ENCODE data around the gene EVC2.
A peak's percentile ranks its signal among the peaks of the same experiment; 100 is the strongest.

Gene EVC2

GRCh38 chr4:5639556-5639955 lies 68.8 kb downstream of the EVC2 start:
- no peak for DNase-seq (ENCODE audit: low read depth)
- TF ChIP-seq CTCF (conservative IDR thresholded peaks at IDR 0.05; ENCODE audit: low read length) = no peak
- H3K4me3 ChIP-seq (ENCODE audit: low read length) = no peak overlapping the region

DNA sequence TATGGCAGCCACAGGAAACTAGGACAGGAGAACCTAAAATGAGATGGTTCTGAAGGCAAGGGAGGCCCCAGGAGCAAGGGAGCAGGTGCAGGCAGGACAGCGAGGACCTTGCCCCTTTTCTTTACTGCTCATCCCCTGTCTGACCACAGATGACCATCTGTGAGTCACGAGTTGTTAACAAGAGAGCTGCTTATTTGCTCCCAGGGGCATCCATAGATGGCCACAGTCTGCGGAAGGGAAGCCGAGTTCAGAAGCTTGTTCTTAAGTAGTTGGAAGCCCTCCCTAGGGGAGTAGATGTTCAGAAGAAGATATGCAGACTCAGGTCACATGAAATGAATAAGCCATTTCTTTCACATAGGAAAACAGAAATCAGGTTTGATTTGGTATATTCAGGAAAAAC lies 69.4 kb downstream of the EVC2 start:
- no peak for TF ChIP-seq CTCF (conservative IDR thresholded peaks at IDR 0.05; ENCODE audit: low read length)
- DNase-seq (ENCODE audit: low read depth) = peak; percentile 55
- no peak overlapping the region for H3K4me3 ChIP-seq (ENCODE audit: low read length)

GRCh38 chr4:5638316-5638715 lies 70.0 kb downstream of the EVC2 start:
- no peak for TF ChIP-seq CTCF (conservative IDR thresholded peaks at IDR 0.05; ENCODE audit: low read length)
- DNase-seq (ENCODE audit: low read depth) = peak; percentile 89
- no peak overlapping the region for H3K4me3 ChIP-seq (ENCODE audit: low read length)

DNA sequence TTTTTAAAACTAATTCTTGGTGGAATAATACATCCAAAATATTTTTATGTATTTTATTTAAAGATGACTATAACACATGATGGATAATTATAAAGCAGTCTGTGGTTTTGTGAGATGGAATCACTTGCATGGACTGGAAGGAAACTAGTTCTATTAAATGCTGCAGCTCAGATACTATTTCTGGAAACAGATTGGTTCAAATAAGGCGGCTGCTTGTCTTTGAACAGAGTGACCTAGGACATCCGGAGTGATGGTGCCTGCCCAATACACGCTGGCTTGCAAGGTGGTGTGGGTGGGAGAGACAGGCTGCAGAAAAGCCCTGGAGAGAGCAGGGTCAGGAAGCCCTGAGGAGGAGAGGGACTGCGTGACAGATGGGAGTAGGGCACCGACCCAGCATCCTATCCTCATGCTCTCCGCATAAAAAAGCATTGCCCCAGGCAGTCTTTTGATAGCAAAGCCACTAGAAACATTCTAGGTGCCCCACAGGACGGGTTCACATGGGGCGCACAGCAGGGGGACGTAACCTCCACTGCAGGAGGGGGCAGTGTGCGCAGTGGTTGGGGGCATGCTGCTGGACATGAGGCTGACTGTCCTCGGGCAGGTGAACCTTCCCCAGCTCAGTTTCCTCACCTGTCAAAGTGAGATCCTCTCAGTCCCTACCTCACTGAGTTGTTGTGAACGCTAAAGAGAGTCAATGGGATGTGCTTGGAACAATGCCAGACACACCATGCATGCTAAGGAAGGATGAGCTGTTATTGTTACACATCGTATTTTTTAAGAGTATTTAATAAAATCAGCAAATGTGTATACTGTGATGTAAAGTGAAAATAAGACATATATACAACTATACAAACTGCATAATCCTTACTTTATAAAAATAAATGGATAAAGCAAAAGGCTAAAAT lies 71.3 kb downstream of the EVC2 start:
- no peak for DNase-seq (ENCODE audit: low read depth)

GRCh38 chr4:5635826-5636195 lies 72.5 kb downstream of the EVC2 start:
- no peak for TF ChIP-seq CTCF (conservative IDR thresholded peaks at IDR 0.05; ENCODE audit: low read length)
- no peak overlapping the region for H3K4me3 ChIP-seq (ENCODE audit: low read length)
- DNase-seq (ENCODE audit: low read depth) = peak; percentile 51

More for the DNA sequence above, 71.3 kb downstream of the EVC2 start:
- no peak for TF ChIP-seq CTCF (conservative IDR thresholded peaks at IDR 0.05; ENCODE audit: low read length)
- no peak overlapping the region for H3K4me3 ChIP-seq (ENCODE audit: low read length)

GRCh38 chr4:5632571-5632970 lies 75.8 kb downstream of the EVC2 start:
- no peak for TF ChIP-seq CTCF (conservative IDR thresholded peaks at IDR 0.05; ENCODE audit: low read length)
- DNase-seq (ENCODE audit: low read depth) = no peak
- no peak overlapping the region for H3K4me3 ChIP-seq (ENCODE audit: low read length)

GRCh38 chr4:5632066-5632440 lies 76.3 kb downstream of the EVC2 start:
- DNase-seq (ENCODE audit: low read depth) = no peak
- no peak overlapping the region for H3K4me3 ChIP-seq (ENCODE audit: low read length)
- no peak for TF ChIP-seq CTCF (conservative IDR thresholded peaks at IDR 0.05; ENCODE audit: low read length)

Measured in AG10803 (cell line).